Left colon (tissue), 2 donors: ENCODE results near the gene GPC1. TPM values are rescaled to one million over a fixed set of nuclear protein-coding genes. Genes with fewer than 3 reads are reported as not detected.

ENCODE experiments used
- ATAC-seq: fragments of 200-7000 bp; cut with Tn5 transposase; one replicate; pipeline ENCODE4 v1.9.1; 2020; ENCODE audit warnings: mild to moderate bottlenecking, moderate library complexity
- DNase-seq, 2 donors: peaks; one replicate each; pipeline ENCODE4 v3.0.0-alpha.2; 2020
- intact Hi-C, 2 donors: fragments of 100-400 bp; cut with DNase I in 1 of 2; cut with micrococcal nuclease in 1 of 2; formaldehyde crosslinking; loops; one replicate each; pipeline versions ENCODE4 v1.11.2 to v1.14.0; 2022; cut with DNase I, micrococcal nuclease
- total RNA-seq, 2 donors: library from RNA; stranded (reverse); fragmentation: NEBNext Ultra II Directional; extraction: Animal tissue kit (Norgen Biotek cat#: 25700); gene quantifications; one replicate each; pipeline ENCODE4 v1.2.1, GENCODE V29; 2021
- donor health status: DM: no; HTN: no; CAD: no.
- donor health status: DM: yes; HTN: yes; CAD: no.

Gene GPC1
- total RNA-seq, 2 donors from 2014 or later, result 10.4 to 20.0 TPM

- intact Hi-C loops, result no loop called here
- ATAC-seq (no peak), DNase-seq (no peak)
These were observed 24.7 kb upstream of the GPC1 start for GRCh38 chr2:240410808-240411207.

DNA sequence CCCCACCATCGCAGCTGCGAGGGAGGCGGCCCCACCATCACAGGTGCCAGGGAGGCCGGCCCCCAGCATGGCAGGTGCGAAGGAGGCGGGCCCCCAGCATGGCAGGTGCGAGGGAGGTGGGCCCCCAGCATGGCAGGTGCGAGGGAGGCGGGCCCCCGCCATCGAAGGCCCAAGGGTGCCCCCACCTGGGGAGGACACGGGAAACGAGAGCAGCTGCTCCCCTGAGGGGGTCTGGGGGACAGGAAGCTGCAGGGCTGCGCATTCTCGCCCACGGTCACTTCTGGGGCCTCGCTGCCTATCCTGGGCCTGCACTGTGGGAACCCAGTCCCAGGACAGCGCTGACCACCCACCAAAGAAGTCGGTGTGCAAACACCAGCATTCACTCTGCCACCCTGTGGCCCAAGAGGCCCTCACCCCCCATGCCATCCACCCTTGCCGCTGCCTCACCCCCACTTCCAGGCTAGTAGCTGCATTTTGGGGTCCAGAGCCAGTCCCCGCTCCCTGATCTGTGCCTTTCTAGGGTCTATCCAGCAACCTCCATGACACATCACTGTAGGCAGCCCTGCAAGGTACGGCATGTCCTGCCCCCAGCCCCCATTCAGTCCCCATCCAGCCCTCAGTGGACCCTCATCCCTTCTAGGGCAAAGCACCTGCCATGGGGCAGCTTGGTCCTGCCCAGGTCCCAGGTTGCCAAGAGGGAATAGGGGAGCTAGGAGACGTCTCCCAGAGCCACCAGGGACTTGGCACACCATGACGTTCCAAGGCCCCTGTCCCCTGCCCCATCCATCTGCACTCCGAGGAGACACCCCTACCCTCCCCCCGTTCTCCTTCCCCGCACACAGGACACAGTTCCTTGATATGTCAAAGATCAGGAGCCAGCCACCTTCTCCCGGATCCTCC lies 24.0 kb upstream of the GPC1 start:
- ATAC-seq, result no peak
- intact Hi-C loops, result no loop called here
- no peak for DNase-seq

GRCh38 chr2:240412211-240412861 lies 23.1 kb upstream of the GPC1 start:
- DNase-seq (no peak), ATAC-seq (no peak)

DNA sequence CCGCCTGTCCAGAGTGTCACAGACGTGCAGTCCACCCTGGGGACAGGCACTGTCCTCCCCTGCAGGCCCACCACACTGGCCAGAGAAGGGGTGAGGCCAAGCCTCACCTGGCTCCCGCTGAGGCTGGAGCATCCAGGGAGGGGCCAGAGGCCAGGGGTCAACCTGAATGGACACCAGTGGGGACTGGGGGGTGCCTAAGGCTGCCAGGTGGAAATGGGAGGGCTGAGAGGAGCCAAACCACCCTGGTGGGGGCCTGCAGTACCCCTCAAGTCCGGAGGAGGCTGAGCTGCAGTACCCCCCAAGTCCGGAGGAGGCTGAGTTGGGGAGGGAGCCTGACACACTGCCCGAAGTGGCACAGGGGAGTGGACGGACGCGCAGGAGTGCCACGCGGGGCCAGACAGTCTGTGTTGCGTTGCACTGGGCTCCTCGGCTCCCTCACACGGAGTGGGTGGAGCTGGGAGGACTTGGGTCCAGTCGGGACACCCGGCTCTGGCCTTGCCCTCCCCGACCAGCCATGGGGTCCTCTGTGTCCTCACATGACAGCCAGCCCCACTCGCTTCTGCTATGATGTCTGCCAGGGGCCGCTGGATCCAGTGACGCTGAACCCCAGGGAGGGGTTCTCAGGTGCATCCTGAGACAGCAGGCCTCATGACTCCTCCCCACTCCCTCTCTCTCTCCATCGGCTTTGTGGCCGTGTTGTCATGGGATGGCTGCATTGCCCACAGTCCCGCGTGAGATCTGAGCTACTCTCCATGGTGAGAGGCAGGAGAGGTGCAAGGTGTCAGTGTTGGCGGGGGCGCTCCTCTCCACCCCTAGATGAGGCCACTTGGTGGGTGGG lies 22.3 kb upstream of the GPC1 start:
- intact Hi-C loops, result no loop called here
- no peak for ATAC-seq
- no peak for DNase-seq

More at GRCh38 chr2:240412211-240412861, 23.1 kb upstream of the GPC1 start:
- intact Hi-C loops, result no loop called here

DNA sequence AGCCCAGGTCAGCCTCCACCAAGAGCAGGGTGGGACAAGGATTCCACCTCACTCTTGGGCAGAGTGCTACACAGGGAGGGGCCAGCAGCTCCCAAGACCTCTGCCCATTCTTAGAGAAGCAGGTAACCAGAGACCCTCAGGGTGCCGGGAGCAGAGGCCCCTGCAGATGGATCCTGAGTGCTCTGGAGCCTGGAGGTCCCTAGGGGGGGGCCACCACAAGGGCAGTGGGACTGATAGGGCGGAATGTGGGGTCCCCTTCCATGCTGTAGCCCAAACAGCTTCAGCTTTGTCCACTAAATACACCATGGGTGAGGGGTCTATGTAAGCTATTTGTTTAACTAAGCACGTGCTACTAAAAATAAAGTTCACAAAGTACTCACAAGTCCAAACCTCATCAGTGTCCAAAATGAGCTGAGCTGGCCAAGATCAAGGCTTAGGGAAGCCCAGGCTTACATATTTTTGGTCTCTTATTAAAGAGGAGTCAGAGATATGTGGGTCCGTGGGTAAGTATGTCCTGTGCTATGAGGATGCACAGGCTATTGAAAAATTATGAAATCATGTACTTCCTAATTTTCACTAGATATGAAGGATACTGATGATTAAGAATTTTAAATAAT lies 21.5 kb upstream of the GPC1 start:
- intact Hi-C loops, result no loop called here
- ATAC-seq (no peak), DNase-seq (no peak)

GRCh38 chr2:240416821-240417220 lies 18.6 kb upstream of the GPC1 start:
- intact Hi-C loops, result no loop called here
- ATAC-seq (no peak), DNase-seq (no peak)

DNA sequence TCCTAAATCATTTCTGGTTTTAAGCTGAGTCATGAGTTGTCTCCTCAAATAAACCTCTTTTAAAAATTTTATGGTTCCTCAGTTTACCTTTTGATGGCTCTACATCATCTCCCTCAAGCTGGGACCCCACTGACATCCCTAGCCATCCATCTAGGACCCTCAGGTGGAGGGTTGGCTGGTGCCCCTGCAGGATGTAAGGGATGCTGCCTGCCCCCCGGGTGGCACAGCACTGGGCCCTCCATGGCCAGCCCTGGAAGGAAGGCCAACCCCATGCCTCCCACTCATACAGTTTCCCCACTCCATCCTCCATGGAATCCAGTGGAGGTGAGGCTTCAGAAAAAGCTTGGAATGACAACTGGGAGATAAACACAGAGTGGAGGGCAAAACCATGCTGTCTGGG lies 17.2 kb upstream of the GPC1 start:
- ATAC-seq, result no peak
- intact Hi-C loops, result no loop called here
- DNase-seq, result no peak

DNA sequence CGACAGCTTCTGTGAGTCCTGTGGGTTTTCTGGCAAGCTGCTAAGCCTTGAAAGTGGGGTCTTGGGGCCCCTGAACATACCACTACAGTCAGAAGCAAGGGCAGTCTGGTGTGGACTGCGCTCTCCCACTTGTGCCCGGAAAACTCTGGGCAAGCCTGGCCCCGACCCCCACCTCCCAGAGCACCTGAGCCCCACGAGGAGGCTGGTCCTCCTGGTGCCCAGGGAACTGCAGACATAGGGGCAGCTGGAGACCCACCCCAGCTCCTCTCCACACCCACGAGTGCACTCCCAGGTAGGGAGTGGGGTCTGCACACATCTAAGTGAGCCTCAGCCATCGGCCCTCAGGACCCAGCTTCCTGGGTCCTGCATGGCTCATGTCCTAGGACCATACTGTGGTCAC lies 16.2 kb upstream of the GPC1 start:
- DNase-seq (no peak), ATAC-seq (no peak)
- intact Hi-C loops, result no loop called here

- DNase-seq (no peak), ATAC-seq (no peak)
- intact Hi-C loops, result no loop called here
These were observed 15.7 kb upstream of the GPC1 start for GRCh38 chr2:240419723-240420122.

- ATAC-seq (no peak), DNase-seq (no peak)
- intact Hi-C loops, result no loop called here
These were observed 15.0 kb upstream of the GPC1 start for GRCh38 chr2:240420206-240421104.

DNA sequence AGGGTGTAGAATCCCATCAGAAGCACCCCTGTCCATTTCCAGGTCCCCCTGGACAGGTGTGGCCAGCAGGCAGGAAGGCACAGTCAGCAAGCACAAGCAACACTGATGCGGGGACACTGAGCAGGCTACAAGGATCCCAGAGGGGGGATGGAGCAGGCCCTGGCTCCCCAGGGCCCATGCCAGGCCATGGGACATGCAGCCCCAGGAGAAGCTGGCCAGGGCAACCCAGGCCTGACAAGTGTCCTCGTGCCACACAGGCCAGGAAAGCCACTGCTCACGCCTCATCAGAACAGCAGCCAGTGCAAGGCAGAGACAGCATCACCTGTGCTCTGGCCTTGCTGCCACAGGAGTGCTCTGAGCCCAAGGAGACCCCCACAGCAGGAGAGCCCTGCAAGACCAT lies 14.1 kb upstream of the GPC1 start:
- ATAC-seq, result no peak
- peak in 1 of 2 donors; percentile 16 for DNase-seq
- intact Hi-C loops, result no loop called here

DNA sequence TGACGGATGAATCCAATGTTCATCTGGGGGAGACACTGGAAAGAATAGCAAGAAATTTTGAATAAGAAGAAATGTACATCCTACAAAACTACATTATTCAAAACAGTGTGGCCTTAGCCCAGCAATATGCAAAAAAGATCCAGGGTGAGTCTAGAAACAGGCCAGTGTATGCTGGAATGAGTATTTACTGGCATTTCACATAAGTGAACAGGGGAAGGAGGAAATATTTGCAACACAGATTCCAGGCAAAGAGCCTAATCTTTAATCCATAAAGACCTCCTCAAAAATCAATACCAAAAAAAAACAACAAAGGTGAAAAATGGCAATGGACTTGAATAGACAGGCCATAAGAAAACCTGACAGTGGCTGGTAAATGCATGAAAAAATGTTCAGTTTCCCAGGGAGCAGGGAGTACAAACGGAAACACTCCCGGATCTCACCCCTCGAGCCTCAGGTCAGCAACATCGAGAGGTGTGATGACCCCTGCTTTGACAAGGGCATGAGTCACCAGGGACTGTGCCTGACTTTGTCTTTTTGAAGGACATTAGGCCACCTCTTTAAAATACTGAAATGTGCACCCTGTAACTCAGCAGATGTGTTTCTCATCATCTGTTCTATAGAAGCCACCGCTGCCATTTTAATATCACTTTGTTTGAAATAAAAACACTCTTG lies 12.7 kb upstream of the GPC1 start:
- no peak for DNase-seq
- ATAC-seq, result no peak
- intact Hi-C loops, result no loop called here

GRCh38 chr2:240423788-240424191 lies 11.7 kb upstream of the GPC1 start:
- ATAC-seq (no peak), DNase-seq (peak in 1 of 2 donors; percentile 12)

GRCh38 chr2:240424341-240425235 lies 10.9 kb upstream of the GPC1 start:
- DNase-seq, result no peak
- intact Hi-C loops, result no loop called here
- no peak for ATAC-seq

More at GRCh38 chr2:240423788-240424191, 11.7 kb upstream of the GPC1 start:
- intact Hi-C loops, result no loop called here

DNA sequence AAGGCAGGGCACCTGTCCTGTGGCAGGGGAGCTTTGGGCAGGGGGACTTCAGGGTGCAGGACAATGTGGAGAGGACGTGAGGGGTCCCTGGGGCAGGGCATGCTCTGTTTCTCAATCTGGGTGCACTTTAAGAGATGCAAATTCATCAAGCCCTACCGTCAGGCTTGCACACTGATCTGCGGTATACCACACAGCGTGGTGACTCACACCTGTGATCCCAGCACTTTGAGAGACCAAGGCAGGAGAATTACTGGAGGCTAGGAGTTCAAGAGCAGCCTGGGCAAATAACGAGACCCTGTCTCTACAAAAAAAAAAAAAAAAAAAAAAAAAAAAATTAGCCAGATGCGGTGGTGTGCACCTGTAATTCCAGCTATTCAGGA lies 10.2 kb upstream of the GPC1 start:
- intact Hi-C loops, result no loop called here
- no peak for DNase-seq

GRCh38 chr2:240425697-240426096 lies 9.8 kb upstream of the GPC1 start:
- DNase-seq, result peak in 1 of 2 donors; percentile 15
- ATAC-seq, result no peak
- intact Hi-C loops, result no loop called here

More for the DNA sequence above, 10.2 kb upstream of the GPC1 start:
- ATAC-seq, result no peak
